Activated CD4-positive, alpha-beta T cell treated with anti-CD3 and anti-CD28 coated beads for 36 hours (primary cell): Measurements from ENCODE around the gene NPPA. TPM values are rescaled to one million over a fixed set of nuclear protein-coding genes. Genes with fewer than 3 reads are reported as not detected.
A peak's percentile ranks its signal among the peaks of the same experiment; 100 is the strongest.

Experiments used
- ATAC-seq: fragments of 200-7000 bp; cut with Tn5 transposase; one replicate; pipeline ENCODE4 v1.10.0; 2021; ENCODE audit warnings: mild to moderate bottlenecking, moderate library complexity
- CTCF ChIA-PET: fragments of 350-600 bp; sonication (Branson Sonifier 250); formaldehyde crosslinking; loops from one replicate; lab custom pipeline; 2021; ENCODE audit warnings: antibody characterized with exemption; lab: Charles Lee
- POLR2A ChIA-PET: fragments of 350-600 bp; sonication (Branson Sonifier 250); formaldehyde crosslinking; loops from one replicate; lab custom pipeline; 2021; ENCODE audit warnings: antibody characterized with exemption, inconsistent platforms; lab: Charles Lee
- DNase-seq: peaks from one replicate; pipeline ENCODE4 v3.0.0-alpha.2; 2020
- H3K27ac Mint-ChIP-seq: one replicate; pipeline ENCODE4 v1.8.0; 2021; ENCODE audit warnings: mixed read lengths
- H3K27me3 Mint-ChIP-seq: one replicate; pipeline ENCODE4 v1.8.0; 2021; ENCODE audit warnings: mixed read lengths
- H3K36me3 Mint-ChIP-seq: one replicate; pipeline ENCODE4 v1.8.0; 2021; ENCODE audit warnings: low read depth, mixed read lengths
- H3K4me1 Mint-ChIP-seq: one replicate; pipeline ENCODE4 v1.8.0; 2021; ENCODE audit warnings: mixed read lengths
- H3K4me3 Mint-ChIP-seq: one replicate; pipeline ENCODE4 v1.8.0; 2021; ENCODE audit warnings: mild to moderate bottlenecking, moderate library complexity, mixed read lengths
- H3K9me3 Mint-ChIP-seq: one replicate; pipeline ENCODE4 v1.8.0; 2021; ENCODE audit warnings: low read depth, mixed read lengths
- intact Hi-C, 2 experiments: fragments of 100-400 bp; cut with DNase I in 1 of 2; cut with micrococcal nuclease in 1 of 2; formaldehyde crosslinking; loops; one replicate each; pipeline versions ENCODE4 v1.14.2 to v1.15.1; 2022 to 2024; cut with DNase I, micrococcal nuclease
- total RNA-seq, 2 experiments: library from RNA; stranded (reverse); gene quantifications; one replicate each; pipeline ENCODE4 v1.2.3, GENCODE V29; 2021

NPPA gene
- total RNA-seq, 2 experiments from 2014 or later, result not detected

DNA sequence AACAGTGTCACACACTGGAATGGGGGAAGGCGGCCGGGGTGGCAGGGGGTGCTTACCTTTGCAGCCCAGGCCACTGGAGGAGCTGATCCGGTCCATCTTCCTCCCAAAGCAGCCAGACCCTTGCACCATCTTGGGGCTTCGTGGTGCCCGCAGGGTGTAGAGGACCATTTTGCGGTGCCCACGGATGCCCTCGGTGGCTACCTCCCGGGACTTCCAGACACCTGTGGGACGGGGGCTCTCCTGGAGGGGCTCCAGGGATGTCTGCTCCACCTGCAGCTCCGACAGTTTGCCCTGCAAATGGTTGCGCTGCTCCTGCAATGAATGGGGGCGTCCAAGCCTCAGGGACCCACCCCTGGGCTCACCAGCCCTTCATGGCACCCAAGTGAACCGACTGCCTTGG is 10.6 kb upstream of the NPPA start:
- intact Hi-C loops, result no loop called here
- DNase-seq, result no peak
- CTCF ChIA-PET, result no interaction called here
- no peak for ATAC-seq
- no peak overlapping the region for H3K27ac Mint-ChIP-seq
- POLR2A ChIA-PET, result no interaction called here
- no peaks in the 10 kb centered on the region for H3K4me1 Mint-ChIP-seq
- H3K36me3 Mint-ChIP-seq, result no peaks in the 10 kb centered on the region
- H3K9me3 Mint-ChIP-seq, result no peaks in the 10 kb centered on the region
- peaks cover 51% of the 10 kb centered on the region for H3K27me3 Mint-ChIP-seq
- H3K4me3 Mint-ChIP-seq, result no peak overlapping the region

DNA sequence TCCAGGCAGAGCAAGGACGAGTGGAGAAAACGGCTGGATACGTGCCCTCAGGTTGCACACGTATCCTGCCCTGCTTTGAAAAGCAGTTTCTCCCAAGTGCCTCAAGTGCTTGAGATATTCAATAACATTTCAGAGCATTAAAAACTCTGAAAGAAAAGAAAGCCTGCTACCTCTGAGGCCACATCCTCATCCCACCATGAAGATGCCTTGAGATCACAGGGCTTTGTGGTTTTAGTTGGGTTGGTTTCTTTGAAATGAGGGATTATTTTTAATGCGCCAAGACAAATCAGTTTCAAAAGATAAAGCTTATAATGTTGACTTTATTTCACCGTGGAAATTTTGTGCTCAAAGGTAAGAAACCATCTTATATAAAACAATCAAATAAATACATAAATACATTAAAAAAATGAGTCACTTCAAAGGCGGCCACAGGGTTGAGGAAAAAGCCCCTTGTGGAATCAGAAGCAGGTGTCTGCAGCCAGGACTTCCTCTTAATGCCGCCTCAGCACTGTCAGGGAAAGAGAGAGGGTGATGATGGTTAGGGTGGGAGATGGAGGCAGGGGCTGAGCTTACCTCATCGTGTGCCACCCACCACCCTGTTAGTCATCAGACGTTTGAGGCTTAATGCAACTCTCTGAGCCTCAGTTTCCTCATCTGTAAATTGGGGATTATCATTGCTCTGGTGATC is 9.7 kb upstream of the NPPA start:
- DNase-seq (no peak), ATAC-seq (no peak)
- H3K9me3 Mint-ChIP-seq, result no peaks in the 10 kb centered on the region
- POLR2A ChIA-PET, result no interaction called here
- H3K27ac Mint-ChIP-seq, result no peak overlapping the region
- H3K36me3 Mint-ChIP-seq, result no peaks in the 10 kb centered on the region
- H3K4me3 Mint-ChIP-seq, result no peak overlapping the region
- H3K27me3 Mint-ChIP-seq, result peaks cover 52% of the 10 kb centered on the region
- H3K4me1 Mint-ChIP-seq, result no peaks in the 10 kb centered on the region
- CTCF ChIA-PET, result interaction anchor here (0.7 to 1.0 kb wide), 3 partner anchors 10 to 23 kb away, joined by 3 to 4 read pairs (median 4); no protein-coding TSS in a partner anchor
- intact Hi-C loops, result no loop called here

DNA sequence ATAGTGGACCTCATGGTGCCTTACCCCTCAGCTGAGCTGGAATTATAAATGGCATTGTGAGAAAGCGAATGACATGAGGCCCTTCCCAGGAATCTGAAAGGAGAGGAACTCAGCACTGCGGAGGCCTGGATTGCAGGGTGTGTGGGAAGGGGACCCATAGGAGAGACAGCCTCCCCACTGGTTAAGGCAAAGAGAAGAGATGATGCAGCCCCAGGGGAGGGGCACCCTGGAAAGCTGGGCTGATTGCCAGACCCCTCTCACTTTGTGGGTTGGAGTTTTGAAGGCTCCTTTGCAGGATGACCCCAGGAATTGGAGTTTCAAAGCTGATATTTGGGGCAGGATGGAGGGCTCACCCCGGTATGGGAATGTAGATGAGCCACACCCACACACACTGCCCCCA is 9.1 kb upstream of the NPPA start:
- no peak for ATAC-seq
- CTCF ChIA-PET, result interaction anchor here (0.7 to 1.0 kb wide), 2 partner anchors 11 to 23 kb away, joined by 3 to 4 read pairs; no protein-coding TSS in a partner anchor

DNA sequence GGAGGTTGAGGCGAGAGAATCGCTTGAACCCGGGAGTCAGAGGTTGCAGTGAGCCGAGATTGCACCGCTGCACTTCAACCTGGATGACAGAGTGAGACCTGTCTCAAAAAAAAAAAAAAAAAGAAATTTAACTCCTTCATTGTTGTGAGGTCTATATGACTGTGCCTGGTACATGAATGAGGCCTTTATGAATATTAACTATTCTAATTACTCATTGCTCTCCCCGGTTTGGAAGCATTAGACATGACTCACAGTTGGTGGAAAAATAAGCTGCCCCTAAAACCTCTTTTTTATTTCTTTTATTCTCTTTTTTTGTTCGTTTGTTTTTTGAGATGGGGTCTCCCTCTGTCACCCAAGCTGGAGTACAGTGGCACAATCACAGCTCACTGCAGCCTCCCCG is 7.8 kb upstream of the NPPA start:
- H3K27me3 Mint-ChIP-seq, result peaks cover 43% of the 10 kb centered on the region
- H3K4me3 Mint-ChIP-seq, result no peak overlapping the region
- DNase-seq (no peak), ATAC-seq (peak; percentile 64)
- intact Hi-C loops, result no loop called here
- H3K36me3 Mint-ChIP-seq, result no peaks in the 10 kb centered on the region
- no peak overlapping the region for H3K27ac Mint-ChIP-seq
- POLR2A ChIA-PET, result interaction anchor here (0.6 to 1.5 kb wide), 2 partner anchors 50 to 53 kb away, joined by 3 to 7 read pairs; partner anchors contain the start of genes CLCN6 and MTHFR
- CTCF ChIA-PET, result no interaction called here
- no peaks in the 10 kb centered on the region for H3K4me1 Mint-ChIP-seq
- H3K9me3 Mint-ChIP-seq, result no peaks in the 10 kb centered on the region

More for the DNA sequence above, 9.1 kb upstream of the NPPA start:
- H3K27me3 Mint-ChIP-seq, result peaks cover 50% of the 10 kb centered on the region
- intact Hi-C loops, result no loop called here
- no peaks in the 10 kb centered on the region for H3K4me1 Mint-ChIP-seq
- no peaks in the 10 kb centered on the region for H3K9me3 Mint-ChIP-seq
- no peaks in the 10 kb centered on the region for H3K36me3 Mint-ChIP-seq
- no peak overlapping the region for H3K4me3 Mint-ChIP-seq
- POLR2A ChIA-PET, result no interaction called here
- no peak for DNase-seq
- no peak overlapping the region for H3K27ac Mint-ChIP-seq

DNA sequence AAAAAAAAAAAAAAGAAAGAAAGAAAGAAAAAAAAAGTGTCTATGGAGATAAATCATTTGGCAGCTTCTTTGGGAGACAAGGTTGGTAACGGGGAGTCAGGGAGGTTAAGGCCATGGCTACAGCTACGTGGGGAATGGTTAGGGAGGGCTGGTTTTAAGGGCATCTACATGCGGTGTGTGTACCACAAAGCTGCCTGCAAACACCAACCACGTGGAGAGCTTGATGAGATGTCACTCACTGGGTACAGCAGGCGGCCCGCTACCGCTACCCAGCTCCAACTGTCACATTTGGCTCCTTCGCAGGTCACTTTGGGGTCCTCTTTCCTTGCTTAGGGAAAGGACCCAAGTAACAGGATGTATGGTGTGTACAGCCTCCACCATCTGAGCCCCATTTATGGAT is 6.9 kb upstream of the NPPA start:
- CTCF ChIA-PET, result interaction anchor here (0.6 kb wide), 1 partner anchor 1499 kb away, joined by 3 read pairs; no protein-coding TSS in a partner anchor
- POLR2A ChIA-PET, result interaction anchor here (1.5 kb wide), 1 partner anchor 54 kb away, joined by 7 read pairs; no protein-coding TSS in a partner anchor
- ATAC-seq (no peak), DNase-seq (no peak)
- Mint-ChIP-seq H3K27me3 (peaks cover 34% of the 10 kb centered on the region), H3K9me3 (no peaks in the 10 kb centered on the region), H3K4me3 (no peak overlapping the region), H3K27ac (no peak overlapping the region), H3K36me3 (no peaks in the 10 kb centered on the region), H3K4me1 (no peaks in the 10 kb centered on the region)
- intact Hi-C loops, result no loop called here

DNA sequence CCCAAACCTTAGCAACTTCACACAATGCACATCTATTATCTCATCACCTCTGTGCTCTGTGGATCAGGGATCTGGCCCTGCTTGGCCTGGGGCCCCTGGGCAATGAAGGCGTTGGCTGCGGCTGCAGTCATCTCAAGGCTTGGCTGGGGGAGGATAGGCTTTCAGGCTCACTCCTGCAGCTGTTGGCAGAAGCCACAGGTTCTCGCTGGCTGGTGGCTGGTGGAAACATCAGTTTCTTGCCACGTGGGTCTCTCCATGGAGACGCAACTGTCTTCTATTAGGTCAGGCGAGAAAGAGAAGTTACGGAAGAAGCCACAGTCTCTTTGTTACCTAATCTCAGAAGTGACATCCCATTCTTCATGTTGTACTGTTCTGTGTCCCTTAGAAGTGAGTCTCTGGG is 3.6 kb upstream of the NPPA start:
- ATAC-seq, result no peak
- intact Hi-C loops, result no loop called here
- Mint-ChIP-seq H3K9me3 (no peaks in the 10 kb centered on the region), H3K4me1 (no peaks in the 10 kb centered on the region), H3K4me3 (no peak overlapping the region), H3K36me3 (no peaks in the 10 kb centered on the region), H3K27ac (no peak overlapping the region), H3K27me3 (peaks cover 18% of the 10 kb centered on the region)
- DNase-seq, result no peak
- ChIA-PET POLR2A (interaction anchor here (0.6 kb wide), 1 partner anchor 73 kb away, joined by 3 read pairs; no protein-coding TSS in a partner anchor), CTCF (interaction anchor here (0.6 to 1.8 kb wide), 2 partner anchors 13 to 365 kb away, joined by 3 to 4 read pairs; no protein-coding TSS in a partner anchor)

DNA sequence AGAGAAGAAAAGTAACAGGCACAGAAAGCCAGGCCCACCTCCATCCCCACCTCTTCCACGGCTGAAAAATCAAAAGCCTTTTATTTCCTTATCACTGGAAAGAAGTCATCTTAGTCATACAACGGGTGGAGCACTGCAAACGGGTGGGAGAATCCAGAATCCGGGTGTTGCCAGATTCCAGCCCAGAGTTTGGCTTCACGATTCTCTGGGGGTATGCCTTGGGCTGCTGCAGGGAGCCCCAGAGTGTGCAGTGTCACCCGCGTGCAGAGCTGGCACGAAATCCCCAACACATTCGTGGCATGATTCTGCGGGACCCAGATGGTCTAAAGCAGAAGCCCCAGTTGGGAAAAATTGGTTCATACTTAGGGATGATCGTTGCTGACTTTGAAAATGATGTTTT is 2.6 kb upstream of the NPPA start:
- Mint-ChIP-seq H3K4me1 (no peaks in the 10 kb centered on the region), H3K27me3 (peaks cover 18% of the 10 kb centered on the region), H3K27ac (no peak overlapping the region), H3K9me3 (no peaks in the 10 kb centered on the region), H3K36me3 (no peaks in the 10 kb centered on the region), H3K4me3 (no peak overlapping the region)
- ATAC-seq (no peak), DNase-seq (no peak)
- intact Hi-C loops, result no loop called here
- ChIA-PET POLR2A (no interaction called here), CTCF (interaction anchor here (0.6 kb wide), 1 partner anchor 39 kb away, joined by 4 read pairs; no protein-coding TSS in a partner anchor)

DNA sequence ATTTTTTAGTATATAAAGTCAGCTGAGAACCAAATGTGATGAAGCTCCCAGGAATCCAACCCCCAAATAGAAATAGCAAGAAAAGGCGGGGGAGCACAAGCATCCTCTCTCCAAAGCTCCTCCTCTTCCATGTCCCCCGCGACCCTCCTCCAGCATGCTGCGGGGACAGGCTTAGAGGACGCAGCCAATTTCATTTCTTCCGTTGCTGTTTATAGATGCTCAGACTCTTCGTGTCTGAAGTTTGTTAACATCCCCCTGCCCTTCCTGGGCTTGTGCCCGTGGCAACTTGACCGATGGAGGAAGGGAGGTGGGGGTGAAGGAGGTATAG is 754 bp upstream of the NPPA start:
- POLR2A ChIA-PET, result no interaction called here
- DNase-seq (no peak), ATAC-seq (no peak)
- Mint-ChIP-seq H3K4me3 (no peak overlapping the region), H3K27me3 (peaks cover 11% of the 10 kb centered on the region), H3K27ac (no peak overlapping the region), H3K9me3 (no peaks in the 10 kb centered on the region), H3K36me3 (peaks cover 10% of the 10 kb centered on the region), H3K4me1 (no peaks in the 10 kb centered on the region)
- CTCF ChIA-PET, result interaction anchor here (0.8 kb wide), 1 partner anchor 10 kb away, joined by 3 read pairs; no protein-coding TSS in a partner anchor
- intact Hi-C loops, result no loop called here

DNA sequence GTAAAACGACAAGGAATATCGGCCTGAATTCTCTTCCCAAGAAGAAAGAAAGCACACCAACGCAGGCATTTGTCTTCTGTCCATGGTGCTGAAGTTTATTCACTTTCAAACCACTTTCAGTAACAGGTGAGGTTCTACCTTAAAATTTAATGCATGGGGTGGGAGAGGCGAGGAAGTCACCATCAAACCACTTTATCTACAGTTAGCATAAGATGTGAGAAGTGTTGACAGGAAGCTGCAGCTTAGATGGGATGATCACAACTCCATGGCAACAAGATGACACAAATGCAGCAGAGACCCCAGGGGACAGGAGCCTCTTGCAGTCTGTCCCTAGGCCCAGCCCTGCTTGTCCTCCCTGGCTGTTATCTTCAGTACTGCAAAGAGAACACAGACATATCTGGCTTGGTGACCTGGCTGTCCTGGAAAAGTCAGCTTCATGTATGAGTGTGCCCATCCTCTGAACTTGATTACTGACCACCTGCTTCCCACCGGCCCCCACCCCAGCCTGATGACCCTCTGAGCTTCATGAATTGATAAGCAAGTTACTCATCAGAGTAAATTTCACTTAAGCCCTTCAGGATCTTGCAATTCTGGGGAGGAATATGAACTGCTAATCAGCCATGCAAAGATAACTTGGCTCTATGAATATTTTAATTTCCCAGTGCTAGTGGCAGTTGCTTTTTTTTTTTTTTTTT is 1.8 kb downstream of the NPPA start:
- CTCF ChIA-PET, result interaction anchor here (0.5 to 0.7 kb wide), 4 partner anchors 11 to 693 kb away, joined by 3 to 4 read pairs (median 4); partner anchors contain the start of gene AGTRAP
- no peak for ATAC-seq
- Mint-ChIP-seq H3K27ac (no peak overlapping the region), H3K27me3 (no peaks in the 10 kb centered on the region), H3K4me3 (no peak overlapping the region), H3K9me3 (no peaks in the 10 kb centered on the region), H3K4me1 (no peaks in the 10 kb centered on the region), H3K36me3 (peaks cover 16% of the 10 kb centered on the region)
- POLR2A ChIA-PET, result no interaction called here
- intact Hi-C loops, result no loop called here
- DNase-seq, result no peak

DNA sequence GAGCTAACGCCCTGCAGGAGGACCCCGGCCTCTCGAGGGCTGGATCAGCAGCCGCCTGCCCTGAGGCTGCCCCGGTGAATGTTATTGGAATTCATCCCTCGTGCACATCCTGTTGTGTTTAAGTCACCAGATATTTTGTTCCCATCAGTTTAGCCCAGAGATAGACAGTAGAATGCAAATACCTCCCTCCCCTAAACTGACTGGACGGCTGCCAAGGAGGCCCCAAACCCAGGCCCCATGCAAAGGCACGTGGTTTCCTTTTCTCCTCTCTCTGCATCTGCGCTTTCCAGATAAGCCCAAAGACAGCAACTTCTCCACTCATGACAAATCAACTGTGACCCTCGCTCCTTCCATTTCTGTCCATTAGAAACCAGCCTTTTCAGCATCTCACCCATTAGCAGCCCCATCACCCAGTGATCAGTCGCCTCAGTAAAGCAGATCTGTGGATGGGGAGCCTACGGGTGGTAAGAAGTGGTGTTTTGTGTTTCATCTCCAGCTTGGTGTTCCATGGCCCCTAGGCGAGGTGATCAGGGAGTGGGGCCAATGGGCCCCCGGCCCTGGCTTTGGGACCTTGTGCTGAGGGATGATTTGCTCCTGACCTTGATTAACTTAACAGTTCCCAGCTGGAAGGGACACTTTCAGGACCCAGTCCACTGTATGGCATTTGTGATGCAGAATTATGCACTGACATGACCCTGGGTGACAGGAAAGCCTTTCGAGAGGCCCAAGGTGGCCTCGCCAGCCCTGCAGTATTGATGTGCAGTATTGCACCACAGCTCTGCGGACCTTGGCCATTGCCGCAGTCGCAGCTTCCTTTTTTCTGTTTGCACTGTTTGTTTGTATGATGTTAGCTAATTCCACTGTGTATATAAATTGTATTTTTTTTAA is 5.2 kb downstream of the NPPA start:
- intact Hi-C loops, result no loop called here
- H3K36me3 Mint-ChIP-seq, result peaks cover 33% of the 10 kb centered on the region
- CTCF ChIA-PET, result interaction anchor here (1.4 kb wide), 1 partner anchor 66 kb away, joined by 3 read pairs; no protein-coding TSS in a partner anchor

More for the DNA sequence above, 5.2 kb downstream of the NPPA start:
- H3K9me3 Mint-ChIP-seq, result no peaks in the 10 kb centered on the region
- no peak overlapping the region for H3K4me3 Mint-ChIP-seq
- no peaks in the 10 kb centered on the region for H3K4me1 Mint-ChIP-seq
- no peak overlapping the region for H3K27ac Mint-ChIP-seq
- DNase-seq, result no peak
- no peaks in the 10 kb centered on the region for H3K27me3 Mint-ChIP-seq
- POLR2A ChIA-PET, result interaction anchor here (1.1 kb wide), 1 partner anchor 66 kb away, joined by 4 read pairs; no protein-coding TSS in a partner anchor
- no peak for ATAC-seq
